Breast epithelium (tissue), 3 donors: ENCODE results near the gene RAVER2.

Experiments
- CTCF ChIP-seq, 3 donors: fragments of 450-650 bp; IDR thresholded peaks; one replicate each; pipeline ENCODE4 v1.5.1; 2016 to 2017; ENCODE audit warnings: antibody characterized with exemption in 3 of 3, mild to moderate bottlenecking in 3 of 3, moderate library complexity in 3 of 3
- POLR2A ChIP-seq: fragments of 450-650 bp; IDR thresholded peaks from one replicate; pipeline ENCODE4 v1.6.1; 2016; ENCODE audit warnings: antibody characterized with exemption, mild to moderate bottlenecking, moderate library complexity
- POLR2AphosphoS5 ChIP-seq, 3 donors: sonication (generic); formaldehyde crosslinking; IDR thresholded peaks; one replicate each; pipeline ENCODE4 v1.6.1; 2017; ENCODE audit warnings: antibody characterized with exemption in 3 of 3

- TF ChIP-seq CTCF (IDR thresholded peaks at IDR 0.05) (peak in 1 of 3 donors; percentile 21), POLR2AphosphoS5 (IDR thresholded peaks at IDR 0.05) (peak; percentile 24 to 55 (median 27)), POLR2A (no peak)
These were observed 111.7 kb downstream of the RAVER2 start for GRCh38 chr1:64856553-64856952.
